LNCaP clone FGC (cell line): ENCODE data around the gene NANS.

Experiments
- DNase-seq: peaks from one replicate; pipeline ENCODE4 v3.0.0-alpha.2; 2011; ENCODE audit warnings: low read depth
- H3K4me3 ChIP-seq: 2 replicates; pipeline ENCODE4 v1.5.1; 2011; ENCODE audit warnings: mild to moderate bottlenecking, low read depth, low read length, control low read depth
- CTCF ChIP-seq: IDR thresholded peaks from 2 replicates; pipeline ENCODE4 v1.5.1; 2012; ENCODE audit warnings: mild to moderate bottlenecking; ENCODE audit not compliant: control insufficient read depth, insufficient read depth; ENCODE audit errors: extremely low read depth

Gene NANS

GRCh38 chr9:98049288-98050072 lies 7.1 kb upstream of the NANS start:
- no peak overlapping the region for H3K4me3 ChIP-seq
- no peak for TF ChIP-seq CTCF
- no peak for DNase-seq

DNA sequence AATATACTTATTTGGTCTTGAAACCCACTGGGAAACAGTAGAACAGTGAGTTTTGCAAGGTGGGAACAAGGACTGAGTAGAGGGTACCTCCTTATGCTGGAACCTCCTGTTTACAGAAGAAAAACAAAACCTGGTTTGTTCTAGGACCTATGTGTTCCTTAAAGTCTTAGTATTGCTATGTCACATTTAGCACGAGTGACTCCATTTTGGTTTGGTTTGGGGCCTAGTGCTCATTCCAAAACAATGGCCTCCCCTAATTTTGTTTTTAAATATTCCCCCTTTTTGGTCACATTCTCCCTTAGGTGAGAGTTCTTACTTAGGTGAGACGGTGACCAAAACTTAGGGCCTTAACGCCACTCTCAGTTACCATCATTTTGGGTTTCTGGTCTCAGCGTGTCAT lies 6.2 kb upstream of the NANS start:
- H3K4me3 ChIP-seq = no peak overlapping the region
- 0 out of 2 replicates have a peak, but pooled peaks have one; percentile 2 for TF ChIP-seq CTCF
- DNase-seq = no peak

GRCh38 chr9:98054376-98054951 lies 2.1 kb upstream of the NANS start:
- DNase-seq = no peak
- H3K4me3 ChIP-seq = no peak overlapping the region
- no peak for TF ChIP-seq CTCF

DNA sequence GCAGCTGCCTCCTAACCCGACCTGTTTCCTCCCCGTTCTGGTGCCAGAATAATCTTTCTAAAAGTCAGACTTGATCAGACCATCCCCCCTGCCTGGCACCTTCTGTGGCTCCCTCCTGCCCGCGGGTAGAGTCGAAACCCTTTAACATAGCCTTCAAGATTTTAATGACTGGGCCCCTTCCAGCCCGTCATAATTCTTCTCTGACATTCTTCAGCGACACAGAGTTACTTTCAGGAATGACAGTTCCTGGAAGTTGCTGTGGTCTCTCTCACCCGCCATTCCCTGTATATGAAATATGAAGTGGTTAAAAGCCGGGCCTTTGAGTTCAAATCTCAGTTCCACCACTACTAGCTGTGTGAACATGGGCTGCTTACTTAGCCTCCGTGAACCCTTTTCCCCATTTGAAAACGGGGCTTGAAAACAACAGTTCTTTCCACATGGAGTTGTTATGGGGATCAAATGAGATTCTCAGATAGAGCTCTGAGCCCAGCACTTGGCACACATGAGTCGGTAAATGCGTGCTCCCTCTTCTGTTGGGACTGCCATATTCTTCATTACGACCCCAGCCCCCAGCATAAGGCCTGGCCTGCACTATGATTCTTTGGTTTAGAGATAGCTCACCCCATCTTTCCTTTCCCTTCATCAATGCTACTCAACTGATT lies 737 bp downstream of the NANS start:
- peak overlapping the region; percentile 57 for H3K4me3 ChIP-seq
- no peak for TF ChIP-seq CTCF
- no peak for DNase-seq

GRCh38 chr9:98062161-98062560 lies 5.6 kb downstream of the NANS start:
- no peak for DNase-seq

DNA sequence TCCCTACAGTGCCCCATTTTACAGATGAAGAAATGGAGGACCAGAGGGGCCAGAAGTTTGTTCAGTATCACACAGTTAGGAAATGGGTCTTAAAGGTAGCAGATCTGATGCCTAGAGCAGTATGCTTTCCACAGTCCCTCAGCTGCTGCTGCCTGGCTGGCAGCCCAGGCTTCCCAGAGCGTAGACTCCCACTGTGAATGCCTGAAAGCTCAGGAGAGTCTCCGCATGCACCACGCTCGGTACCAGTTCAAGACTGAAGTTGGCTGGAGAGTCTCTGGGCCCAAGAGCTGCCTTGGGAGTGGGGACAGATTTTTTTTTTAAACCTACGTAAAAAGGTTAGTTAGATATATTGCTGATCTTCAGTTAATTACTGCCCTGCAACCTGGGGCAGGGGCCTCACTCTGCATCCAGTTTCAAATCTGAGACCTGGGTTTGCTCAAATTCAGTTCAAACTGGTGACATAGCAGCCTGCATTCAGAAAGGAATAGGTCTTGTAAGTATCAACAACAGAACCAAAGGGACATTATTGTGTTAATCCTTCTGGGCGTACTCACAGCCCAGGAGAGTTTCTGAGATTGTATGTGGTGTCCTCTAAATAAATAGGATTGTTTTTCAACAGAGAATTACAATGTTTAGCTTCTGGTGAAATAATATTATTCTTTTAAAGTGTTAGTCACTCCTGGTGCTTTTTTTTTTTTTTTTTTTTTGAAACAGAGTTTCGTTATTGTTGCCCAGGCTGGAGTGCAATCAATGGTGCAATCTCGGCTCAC lies 8.3 kb downstream of the NANS start:
- no peak overlapping the region for H3K4me3 ChIP-seq
- no peak for DNase-seq
- no peak for TF ChIP-seq CTCF

More at GRCh38 chr9:98062161-98062560, 5.6 kb downstream of the NANS start:
- H3K4me3 ChIP-seq = no peak overlapping the region
- TF ChIP-seq CTCF = no peak
